TTC549 (cell line): ENCODE measurements around the gene CLCNKB.
"Not testable (repeated sequence)": the region's sequence is repeated elsewhere in the genome, so short reads cannot be mapped to it uniquely, and the experiment has no call there.

ENCODE experiments used
- FAIRE-seq: peaks from 2 replicates; lab custom pipeline; 2012; peaks lifted over from hg19 to GRCh38; lab: Jason Lieb, UNC

The CLCNKB gene

DNA sequence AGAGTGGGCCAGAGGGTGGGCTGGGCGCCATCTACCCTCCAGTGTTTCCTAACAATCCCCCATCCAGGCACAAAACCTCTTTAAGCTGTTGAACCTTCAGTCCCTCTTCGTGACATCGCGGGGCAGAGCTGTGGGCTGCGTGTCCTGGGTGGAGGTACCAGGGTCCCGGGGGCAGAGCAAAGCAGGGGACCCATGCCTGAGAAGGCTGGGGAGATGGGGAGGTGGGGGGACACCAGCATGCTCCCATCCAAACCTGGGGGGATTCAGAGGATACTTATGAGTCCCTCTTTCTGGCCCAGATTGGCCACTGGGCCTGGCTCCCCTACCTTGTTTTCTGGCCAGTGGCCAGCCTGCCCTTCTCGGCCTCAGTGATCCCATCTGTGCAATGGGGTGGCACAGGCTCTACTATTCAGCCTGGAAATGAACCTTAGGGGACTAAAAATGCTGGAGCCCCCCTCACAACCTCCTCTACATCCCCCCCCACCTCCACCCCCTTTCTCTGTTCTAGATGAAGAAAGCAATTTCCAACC is 10.4 kb upstream of the CLCNKB start:
- FAIRE-seq, result not testable (repeated sequence)

GRCh38 chr1:16036461-16036860 is 7.1 kb upstream of the CLCNKB start:
- not testable (repeated sequence) for FAIRE-seq

DNA sequence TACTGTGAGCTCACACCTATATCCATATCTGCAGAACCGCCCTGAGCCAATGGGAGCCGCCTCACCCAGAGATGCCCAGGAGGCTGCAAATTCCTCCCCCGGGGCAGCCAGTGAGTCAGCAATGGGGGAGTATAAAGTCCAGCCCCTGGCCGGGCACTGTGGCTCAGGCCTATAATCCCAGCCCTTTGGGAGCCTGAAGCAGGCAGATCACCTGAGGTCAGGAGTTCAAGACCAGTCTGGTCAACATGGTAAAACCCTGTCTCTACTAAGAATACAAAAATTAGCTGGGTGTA is 5.0 kb upstream of the CLCNKB start:
- FAIRE-seq, result no peak

DNA sequence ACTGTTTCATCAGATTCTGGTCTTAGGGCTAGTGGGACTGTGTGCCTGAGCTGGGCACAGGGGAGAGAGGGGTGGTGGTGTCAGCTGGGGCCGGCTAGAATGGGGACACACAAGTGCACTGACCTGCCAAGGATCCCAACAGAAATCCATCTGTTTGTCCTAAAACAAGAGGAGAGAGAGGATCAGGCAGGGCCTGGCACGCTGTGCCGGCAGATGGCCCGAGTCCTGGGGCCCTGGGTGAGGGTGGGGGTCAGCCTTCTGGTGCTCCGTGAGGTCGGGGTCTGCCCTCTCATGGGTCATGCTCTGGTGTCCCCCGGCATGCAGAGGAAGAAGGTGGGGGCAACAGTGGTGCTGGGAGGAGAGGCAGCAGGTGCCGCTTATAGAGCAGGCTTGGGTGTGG is 3.7 kb upstream of the CLCNKB start:
- FAIRE-seq, result not testable (repeated sequence)

GRCh38 chr1:16041200-16041599 is 2.4 kb upstream of the CLCNKB start:
- FAIRE-seq, result no peak

DNA sequence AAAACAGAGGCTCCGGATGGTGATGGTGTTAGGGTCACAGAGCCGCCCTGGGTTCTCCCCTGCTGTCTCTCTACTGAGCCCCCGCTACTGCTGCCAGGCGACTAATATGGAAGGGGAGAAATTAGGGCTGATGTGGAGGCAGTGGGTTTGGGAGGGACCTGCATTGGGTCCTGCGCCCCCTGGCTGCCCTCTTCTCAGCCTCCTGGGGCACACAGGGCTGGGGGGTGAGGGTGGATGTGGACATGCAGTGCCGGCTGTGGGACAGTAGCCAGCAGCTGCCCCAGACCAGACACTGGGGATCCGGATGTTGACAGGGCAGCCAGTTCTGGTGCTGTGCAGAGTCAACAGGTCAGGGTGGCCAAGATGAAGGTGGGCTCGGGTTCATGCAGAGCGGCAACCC is 1.5 kb upstream of the CLCNKB start:
- FAIRE-seq, result no peak

GRCh38 chr1:16042654-16043053 is 928 bp upstream of the CLCNKB start:
- FAIRE-seq, result not testable (repeated sequence)

- no peak for FAIRE-seq
These were observed 368 bp downstream of the CLCNKB start for GRCh38 chr1:16043950-16044349.

DNA sequence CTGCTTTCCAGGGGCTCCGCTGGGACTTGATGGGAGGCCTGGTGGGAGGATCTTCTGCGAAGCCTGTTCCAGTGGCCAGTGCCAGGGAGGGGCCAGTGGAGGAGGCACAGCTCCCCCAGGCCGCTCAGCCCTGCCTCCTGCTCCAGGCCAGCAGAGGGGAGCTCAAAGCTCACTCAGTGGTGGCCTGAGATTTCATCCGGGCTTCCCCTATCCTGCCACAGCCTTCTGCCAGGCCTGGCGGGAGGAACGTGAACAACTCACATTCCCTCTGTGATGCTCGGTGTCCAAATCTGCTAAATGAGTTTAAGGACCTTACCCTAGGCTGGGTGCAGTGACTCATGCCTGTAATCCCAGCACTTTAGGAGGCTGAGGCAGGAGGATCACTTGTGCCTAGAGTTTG is 3.3 kb downstream of the CLCNKB start:
- no peak for FAIRE-seq

GRCh38 chr1:16047791-16048475 is 4.4 kb downstream of the CLCNKB start:
- FAIRE-seq, result no peak

DNA sequence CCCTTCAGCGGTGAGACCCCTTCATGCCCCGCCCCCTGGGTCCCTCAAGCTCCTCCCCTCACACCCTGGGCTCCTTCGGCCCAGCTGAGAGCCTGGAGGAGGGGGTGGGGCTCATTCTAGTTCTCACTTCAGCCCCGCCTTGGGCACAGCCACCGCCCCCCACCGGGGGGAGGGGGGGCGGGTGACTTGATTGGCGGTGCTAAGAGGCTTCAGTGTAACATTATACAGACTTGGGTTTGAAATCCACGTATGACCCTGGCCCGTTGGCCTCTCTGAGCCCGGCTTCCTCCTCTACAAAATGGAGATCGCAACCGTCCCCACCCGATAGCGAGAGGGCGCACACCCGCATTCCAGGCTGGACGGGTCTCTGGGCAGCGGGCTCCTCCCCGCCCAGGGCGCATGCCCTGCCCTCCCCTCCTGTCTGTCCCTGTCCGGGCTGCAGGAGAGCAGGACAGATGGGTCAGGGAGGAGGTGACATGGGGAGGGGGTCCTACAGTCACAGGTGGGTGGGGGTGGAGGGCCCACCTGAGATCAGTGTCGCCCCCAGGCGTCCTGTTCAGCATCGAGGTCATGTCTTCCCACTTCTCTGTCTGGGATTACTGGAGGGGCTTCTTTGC is 5.1 kb downstream of the CLCNKB start:
- no peak for FAIRE-seq

DNA sequence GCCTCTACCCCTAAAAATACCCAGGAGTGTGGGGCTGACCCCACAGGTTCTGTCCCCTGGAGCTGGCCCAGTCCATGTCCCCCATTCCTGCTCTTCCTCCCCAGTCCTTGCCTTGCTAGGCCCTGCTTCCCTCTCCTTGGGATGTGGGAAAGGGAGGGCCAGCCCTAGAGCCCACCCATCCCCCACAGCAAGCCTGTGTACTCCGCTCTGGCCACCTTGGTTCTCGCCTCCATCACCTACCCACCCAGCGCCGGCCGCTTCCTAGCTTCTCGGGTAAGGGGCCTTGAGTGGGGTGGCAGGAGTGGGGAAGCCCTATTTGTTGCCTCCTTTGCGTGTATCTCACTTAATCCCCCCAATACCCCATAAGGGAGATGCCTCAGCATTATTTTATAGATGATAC is 6.7 kb downstream of the CLCNKB start:
- no peak for FAIRE-seq

GRCh38 chr1:16051039-16051438 is 7.5 kb downstream of the CLCNKB start:
- no peak for FAIRE-seq

- FAIRE-seq, result not testable (repeated sequence)
These were observed 8.4 kb downstream of the CLCNKB start for GRCh38 chr1:16051949-16052348.

GRCh38 chr1:16053781-16054502 is 10.4 kb downstream of the CLCNKB start:
- no peak for FAIRE-seq

DNA sequence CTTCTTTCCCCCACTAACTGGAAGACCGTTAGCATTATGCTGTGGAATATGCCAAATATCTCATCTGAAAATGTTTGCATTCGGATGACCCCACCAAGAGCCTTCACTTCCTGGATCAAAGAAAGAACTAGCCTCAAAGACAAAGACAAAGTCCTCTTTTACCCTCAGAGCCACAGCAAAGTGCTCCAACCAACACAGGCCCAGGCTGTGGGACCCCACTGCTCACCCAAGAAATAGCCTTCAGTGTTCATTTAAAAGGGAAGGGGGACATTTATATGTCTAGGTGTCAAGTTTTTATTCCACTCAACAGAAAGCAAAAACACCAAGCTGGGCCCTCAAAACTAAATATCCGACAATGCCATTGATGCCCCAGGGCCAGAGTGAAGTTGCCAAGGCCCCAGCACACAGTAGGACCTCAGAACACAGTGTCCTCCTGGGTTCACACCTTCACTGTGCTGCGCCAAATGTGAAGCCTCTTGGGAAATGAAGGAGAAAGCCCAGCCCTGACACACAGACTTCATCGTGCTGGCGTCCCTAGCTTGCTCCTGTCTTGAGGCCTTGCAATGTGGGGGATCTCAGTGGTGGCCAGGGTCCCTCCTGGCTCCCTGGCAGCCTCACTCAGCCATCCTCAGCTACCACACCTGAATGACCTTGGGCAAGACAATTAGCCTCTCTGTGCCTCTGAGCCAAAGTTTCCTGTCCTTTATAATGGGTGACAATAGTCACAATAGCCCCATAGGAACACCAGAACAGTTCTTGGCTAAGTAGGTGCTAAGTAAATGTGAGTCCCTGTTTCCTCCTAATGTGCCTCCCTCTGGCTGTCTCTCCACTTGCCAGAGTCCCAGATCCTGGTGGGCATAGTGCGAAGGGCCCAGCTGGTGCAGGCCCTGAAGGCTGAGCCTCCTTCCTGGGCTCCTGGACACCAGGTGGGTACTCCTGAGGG is 11.3 kb downstream of the CLCNKB start:
- no peak for FAIRE-seq

GRCh38 chr1:16055613-16056520 is 12.3 kb downstream of the CLCNKB start:
- no peak for FAIRE-seq

DNA sequence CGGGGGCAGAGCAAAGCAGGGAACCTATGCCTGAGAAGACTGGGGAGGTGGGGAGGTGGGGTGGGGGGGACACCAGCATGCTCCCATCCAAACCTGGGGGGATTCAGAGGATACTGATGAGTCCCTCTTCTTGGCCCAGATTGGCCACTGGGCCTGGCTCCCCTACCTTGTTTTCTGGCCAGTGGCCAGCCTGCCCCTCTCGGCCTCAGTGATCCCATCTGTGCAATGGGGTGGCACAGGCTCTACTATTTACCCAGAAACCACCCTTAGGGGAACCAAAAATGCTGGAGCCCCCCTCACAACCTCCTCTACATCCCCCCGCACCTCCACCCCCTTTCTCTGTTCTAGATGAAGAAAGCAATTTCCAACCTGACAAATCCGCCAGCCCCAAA is 12.9 kb downstream of the CLCNKB start:
- FAIRE-seq, result not testable (repeated sequence)

DNA sequence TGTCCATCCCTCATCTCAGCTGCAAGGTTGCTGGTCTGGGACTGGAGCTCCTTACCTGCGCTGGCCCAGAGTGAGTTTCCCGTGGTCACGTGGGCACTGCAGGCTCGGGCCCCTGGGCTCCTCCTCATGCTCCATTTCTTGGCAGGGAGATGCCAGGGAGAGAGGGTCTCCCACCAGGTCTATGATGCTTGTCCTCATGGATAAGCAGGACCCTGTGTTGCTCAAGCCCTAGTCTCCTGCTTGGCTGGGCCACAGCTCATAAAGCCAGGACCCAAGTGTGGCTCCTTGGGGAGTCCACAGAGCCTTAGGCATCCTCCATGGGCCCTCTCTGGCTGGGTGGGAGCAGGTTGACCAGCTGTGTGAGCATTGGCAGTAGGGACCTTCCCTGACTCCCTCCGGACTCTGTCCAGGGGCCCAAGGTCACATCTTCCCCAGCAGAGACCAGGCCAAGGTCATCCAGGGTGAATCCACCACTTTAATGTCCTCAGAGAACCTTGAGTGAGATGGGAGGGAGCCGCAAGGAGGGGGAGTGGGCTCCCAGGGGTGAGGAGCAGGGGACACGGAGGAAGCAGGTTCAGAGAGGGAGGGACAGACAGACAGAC is 13.8 kb downstream of the CLCNKB start:
- not testable (repeated sequence) for FAIRE-seq

DNA sequence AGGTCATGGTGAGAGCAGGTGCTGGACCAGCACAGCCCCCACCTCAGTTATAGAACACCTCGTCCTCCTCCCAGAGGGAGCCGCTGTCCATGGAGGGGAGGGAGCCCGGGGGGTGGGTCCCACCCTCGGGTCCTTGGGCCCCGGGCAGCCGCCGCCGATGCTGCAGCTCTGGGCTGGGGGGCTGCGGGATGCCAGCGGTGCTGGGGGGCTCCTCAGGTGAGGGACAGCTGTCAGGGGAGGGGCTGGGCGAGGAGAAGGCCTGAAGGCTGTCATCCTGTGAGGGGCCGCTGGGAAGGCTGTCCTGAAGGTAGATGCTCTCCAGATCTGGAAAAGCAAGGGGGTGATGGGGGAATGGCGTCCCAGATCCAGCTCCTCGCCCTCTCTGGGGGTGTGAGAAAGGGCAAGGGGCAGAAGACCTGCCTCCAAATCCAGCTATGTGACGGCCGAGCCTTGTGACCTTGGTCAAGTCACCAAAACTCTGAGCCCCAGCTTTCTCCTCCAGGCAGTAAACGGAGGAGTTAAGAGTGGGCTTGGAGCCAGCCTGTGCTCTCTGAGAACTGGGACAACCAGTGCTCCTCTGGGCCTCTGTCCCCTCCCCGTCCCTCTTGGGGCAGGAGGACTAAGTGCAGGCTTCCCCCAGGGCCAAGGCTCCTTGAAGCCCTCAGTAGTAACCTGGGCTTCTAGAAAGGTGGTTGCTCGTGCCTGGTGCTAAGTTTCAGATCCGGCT is 15.0 kb downstream of the CLCNKB start:
- not testable (repeated sequence) for FAIRE-seq
